Measurements from ENCODE around the gene YY1AP1. TPM values are rescaled to one million over a fixed set of nuclear protein-coding genes. Genes with fewer than 3 reads are reported as not detected.
"Not testable (repeated sequence)": the region's sequence is repeated elsewhere in the genome, so short reads cannot be mapped to it uniquely, and the experiment has no call there.

The YY1AP1 gene
- polyA plus RNA-seq, 1 experiment = 70.0 TPM

- ChIA-PET CTCF (no interaction called here), POLR2A (no interaction called here)
- Histone ChIP-seq H3K27ac (ENCODE audit: low read depth, low read length) (no peak overlapping the region), H3K9me3 (ENCODE audit: control insufficient read depth, insufficient read depth, low read length) (no peaks in the 10 kb centered on the region), H3K27me3 (ENCODE audit: control insufficient read depth, insufficient read depth, low read length) (no peaks in the 10 kb centered on the region), H3K4me3 (ENCODE audit: low read depth, low read length) (no peak overlapping the region)
- no peak for TF ChIP-seq CTCF (IDR thresholded peaks at IDR 0.05; ENCODE audit: low read depth, low read length)
- DNase-seq (ENCODE audit: low read depth, low spot score) = no peak
These were observed 28.5 kb upstream of the YY1AP1 start for GRCh38 chr1:155717041-155717440.

- POLR2A ChIA-PET = no interaction called here
- no peak overlapping the region for H3K27ac ChIP-seq (ENCODE audit: low read depth, low read length)
- DNase-seq (ENCODE audit: low read depth, low spot score) = no peak
- H3K4me3 ChIP-seq (ENCODE audit: low read depth, low read length) = no peak overlapping the region
- TF ChIP-seq CTCF (IDR thresholded peaks at IDR 0.05; ENCODE audit: low read depth, low read length) = no peak
- CTCF ChIA-PET = interaction anchor here (1.4 to 2.0 kb wide), 2 partner anchors 14 to 465 kb away, joined by 6 to 7 read pairs; no protein-coding TSS in a partner anchor
- no peaks in the 10 kb centered on the region for H3K27me3 ChIP-seq (ENCODE audit: control insufficient read depth, insufficient read depth, low read length)
- H3K9me3 ChIP-seq (ENCODE audit: control insufficient read depth, insufficient read depth, low read length) = no peaks in the 10 kb centered on the region
These were observed 27.2 kb upstream of the YY1AP1 start for GRCh38 chr1:155715777-155716176.

GRCh38 chr1:155715056-155715455 lies 26.5 kb upstream of the YY1AP1 start:
- H3K27ac ChIP-seq (ENCODE audit: low read depth, low read length) = not testable (repeated sequence)

GRCh38 chr1:155713075-155713474 lies 24.5 kb upstream of the YY1AP1 start:
- POLR2A ChIA-PET = no interaction called here
- CTCF ChIA-PET = interaction anchor here (0.7 kb wide), 1 partner anchor 50 kb away, joined by 3 read pairs; no protein-coding TSS in a partner anchor
- H3K9me3 ChIP-seq (ENCODE audit: control insufficient read depth, insufficient read depth, low read length) = peaks cover 8% of the 10 kb centered on the region
- no peaks in the 10 kb centered on the region for H3K27me3 ChIP-seq (ENCODE audit: control insufficient read depth, insufficient read depth, low read length)
- H3K27ac ChIP-seq (ENCODE audit: low read depth, low read length) = no peak overlapping the region
- H3K4me3 ChIP-seq (ENCODE audit: low read depth, low read length) = no peak overlapping the region
- no peak for TF ChIP-seq CTCF (IDR thresholded peaks at IDR 0.05; ENCODE audit: low read depth, low read length)
- DNase-seq (ENCODE audit: low read depth, low spot score) = no peak

More at GRCh38 chr1:155715056-155715455, 26.5 kb upstream of the YY1AP1 start:
- H3K9me3 ChIP-seq (ENCODE audit: control insufficient read depth, insufficient read depth, low read length); H3K27me3 ChIP-seq (ENCODE audit: control insufficient read depth, insufficient read depth, low read length); POLR2A ChIA-PET; DNase-seq (ENCODE audit: low read depth, low spot score); H3K4me3 ChIP-seq (ENCODE audit: low read depth, low read length): not testable (repeated sequence)
- CTCF ChIA-PET = interaction anchor here (0.6 to 2.0 kb wide), 3 partner anchors 14 to 465 kb away, joined by 3 to 7 read pairs (median 6); no protein-coding TSS in a partner anchor

DNA sequence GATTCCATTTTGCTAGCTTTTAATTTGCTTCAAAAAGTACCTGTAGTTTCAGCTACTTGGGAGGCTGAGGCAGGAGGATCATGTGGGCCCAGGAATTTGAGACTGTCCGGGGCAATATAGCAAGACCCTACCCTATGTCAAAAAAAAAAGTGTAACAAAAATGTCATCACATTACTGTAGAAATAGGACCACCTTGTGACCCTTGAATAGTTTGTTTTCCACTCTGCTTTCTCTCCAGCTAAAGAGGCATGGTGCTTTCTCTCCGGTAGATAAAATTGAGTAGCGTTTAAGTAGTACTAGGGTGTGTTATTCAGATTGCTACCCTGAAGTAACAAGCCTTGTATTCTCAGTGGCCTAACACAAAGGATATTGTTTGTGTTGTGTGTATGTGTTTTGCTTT lies 24.1 kb upstream of the YY1AP1 start:
- H3K9me3 ChIP-seq (ENCODE audit: control insufficient read depth, insufficient read depth, low read length); DNase-seq (ENCODE audit: low read depth, low spot score); POLR2A ChIA-PET; H3K27ac ChIP-seq (ENCODE audit: low read depth, low read length); H3K4me3 ChIP-seq (ENCODE audit: low read depth, low read length); H3K27me3 ChIP-seq (ENCODE audit: control insufficient read depth, insufficient read depth, low read length): not testable (repeated sequence)
- CTCF ChIA-PET = interaction anchor here (0.7 kb wide), 1 partner anchor 51 kb away, joined by 3 read pairs; no protein-coding TSS in a partner anchor

DNA sequence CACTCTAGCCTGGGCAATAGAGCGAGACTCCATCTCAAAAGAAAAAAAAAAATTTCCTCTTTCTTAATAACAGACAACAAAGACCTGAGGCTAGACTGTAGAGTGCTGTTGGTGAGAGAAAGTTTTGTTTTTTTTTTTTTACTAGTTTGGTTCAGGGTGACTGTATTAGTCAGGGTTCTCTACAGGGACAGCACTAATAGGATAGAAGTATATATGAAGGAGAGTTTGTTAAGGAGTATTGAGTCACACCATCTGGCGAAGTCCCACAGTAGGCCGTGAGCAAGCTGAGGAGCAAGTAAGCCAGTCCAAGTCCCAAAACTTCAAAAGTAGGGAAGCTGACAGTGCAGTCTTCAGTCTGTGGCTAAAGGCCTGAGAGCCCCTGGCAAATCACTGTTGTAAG lies 22.9 kb upstream of the YY1AP1 start:
- POLR2A ChIA-PET = interaction anchor here (0.7 kb wide), 1 partner anchor 13 kb away, joined by 3 read pairs; no protein-coding TSS in a partner anchor
- H3K9me3 ChIP-seq (ENCODE audit: control insufficient read depth, insufficient read depth, low read length); DNase-seq (ENCODE audit: low read depth, low spot score); H3K27me3 ChIP-seq (ENCODE audit: control insufficient read depth, insufficient read depth, low read length); H3K4me3 ChIP-seq (ENCODE audit: low read depth, low read length); H3K27ac ChIP-seq (ENCODE audit: low read depth, low read length); CTCF ChIA-PET: not testable (repeated sequence)

All from AG04450 (cell line).